Activated T-cell treated with anti-CD3 and anti-CD28 coated beads, Interleukin-2, amount 50 U/mL, for 72 hours (primary cell): ENCODE measurements around the gene TUSC1. TPM values are rescaled to one million over a fixed set of nuclear protein-coding genes. Genes with fewer than 3 reads are reported as not detected.
"Not testable (repeated sequence)": the region's sequence is repeated elsewhere in the genome, so short reads cannot be mapped to it uniquely, and the experiment has no call there.

ENCODE experiments used
- ATAC-seq, 2 donors: fragments of 150-1000 bp; cut with Tn5 transposase; replicated peaks in 1 of 2; 2 replicates each; pipeline ENCODE4 v1.10.0; 2021; ENCODE audit warnings: moderate library complexity in 2 of 2, mild to moderate bottlenecking in 1 of 2
- DNase-seq, 2 donors: peaks; one replicate each; pipeline ENCODE4 v3.0.0; 2021 to 2022; ENCODE audit warnings: mixed read lengths in 1 of 2
- H3K27ac Mint-ChIP-seq: one replicate; pipeline ENCODE4 v1.8.0; 2022; ENCODE audit warnings: mild to moderate bottlenecking, moderate library complexity, mixed read lengths
- H3K27me3 Mint-ChIP-seq: one replicate; pipeline ENCODE4 v1.8.0; 2022; ENCODE audit warnings: low read depth, mixed read lengths
- H3K36me3 Mint-ChIP-seq, 2 donors: one replicate each; pipeline ENCODE4 v1.8.0; 2022; ENCODE audit warnings: mixed read lengths in 2 of 2, mild to moderate bottlenecking in 1 of 2; ENCODE audit not compliant: insufficient read depth in 2 of 2
- H3K4me1 Mint-ChIP-seq: one replicate; pipeline ENCODE4 v1.8.0; 2022; ENCODE audit warnings: low read depth, mixed read lengths
- H3K4me3 Mint-ChIP-seq, 2 donors: one replicate each; pipeline ENCODE4 v1.8.0; 2022; ENCODE audit warnings: mild to moderate bottlenecking in 2 of 2, mixed read lengths in 2 of 2, moderate library complexity in 2 of 2
- H3K9me3 Mint-ChIP-seq, 2 donors: one replicate each; pipeline ENCODE4 v1.8.0; 2022; ENCODE audit warnings: mixed read lengths in 2 of 2
- total RNA-seq, 2 donors: library from RNA; stranded (reverse); gene quantifications; one replicate each; pipeline ENCODE4 v1.2.3, GENCODE V29; 2022

Gene TUSC1
- total RNA-seq, 2 donors from 2014 or later, result 0.25 to 0.79 TPM

DNA sequence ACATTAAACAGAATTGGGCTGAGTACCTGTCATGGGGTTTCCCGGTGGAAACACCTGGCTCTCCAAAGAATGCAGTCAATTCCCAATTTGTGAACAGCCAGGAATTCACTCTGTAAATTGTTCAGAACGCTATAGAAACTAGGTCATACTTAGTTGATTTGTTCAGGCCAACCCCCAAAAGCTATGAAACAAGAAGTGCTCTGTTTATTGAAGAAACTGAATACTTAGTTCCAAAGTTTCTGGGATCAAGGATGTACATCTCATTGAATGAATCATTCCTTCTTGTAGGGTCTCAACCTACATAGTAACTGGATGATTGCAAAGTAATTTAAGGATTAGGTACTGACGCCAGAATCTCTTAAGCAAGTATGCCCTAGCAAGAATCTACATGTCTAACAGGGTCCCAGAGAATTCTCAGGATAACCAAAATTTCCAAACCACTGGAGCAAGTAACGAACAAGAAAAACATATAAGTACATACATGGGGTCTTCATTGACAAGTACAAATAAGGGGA, 659 bp upstream of the TUSC1 start:
- peaks cover 4% of the 10 kb centered on the region for H3K4me1 Mint-ChIP-seq
- H3K27ac Mint-ChIP-seq, result no peak overlapping the region
- no peak for ATAC-seq
- H3K9me3 Mint-ChIP-seq, result peaks cover 2 to 11% of the 10 kb centered on the region in 2 donors
- H3K27me3 Mint-ChIP-seq, result peaks cover 7% of the 10 kb centered on the region
- no peak for DNase-seq
- peaks cover 0 to 1% of the 10 kb centered on the region in 2 donors for H3K36me3 Mint-ChIP-seq
- no peak overlapping the region for H3K4me3 Mint-ChIP-seq

DNA sequence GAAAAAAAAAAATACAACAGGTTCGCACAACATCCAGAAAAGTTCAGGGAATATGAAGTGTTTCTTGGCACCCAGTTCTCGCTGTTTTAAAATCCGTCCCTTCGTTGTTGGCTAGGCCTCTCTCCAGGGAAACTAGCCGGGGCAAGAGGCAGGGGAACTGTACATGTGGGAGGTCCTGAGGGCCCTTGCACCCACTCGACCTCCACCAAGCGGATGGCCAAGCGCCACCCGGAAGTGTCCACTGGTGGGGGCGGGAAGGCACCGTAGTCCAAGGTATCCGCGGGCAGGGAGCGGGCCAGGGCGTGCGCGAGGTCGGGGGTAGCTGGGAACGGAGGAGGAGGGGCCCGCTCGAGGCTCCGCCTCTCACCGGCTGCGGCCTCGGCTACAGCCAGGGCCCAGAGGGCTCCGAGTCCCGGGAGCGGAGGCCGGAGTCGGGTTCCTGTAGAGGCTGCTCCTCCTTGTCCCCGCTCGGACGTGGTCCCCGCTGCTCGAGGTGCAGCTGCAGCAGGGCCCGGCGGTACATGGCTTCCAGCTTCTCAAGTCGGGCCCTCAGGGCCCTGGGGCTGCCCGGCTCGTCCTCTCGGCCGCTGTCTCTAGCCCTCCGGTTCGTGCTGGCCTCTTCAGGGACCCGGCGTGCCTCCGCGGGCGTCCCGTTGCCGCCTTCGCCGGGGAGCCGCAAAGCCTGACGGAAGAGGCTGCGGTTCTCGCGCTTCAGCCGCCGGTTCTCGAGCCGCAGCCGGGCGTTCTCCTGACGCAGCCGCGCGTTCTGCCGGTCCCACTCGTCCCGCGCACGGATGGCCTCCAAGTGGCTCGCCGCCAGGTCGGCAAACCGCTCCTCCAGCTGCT, 720 bp downstream of the TUSC1 start:
- Mint-ChIP-seq H3K36me3 (peaks cover 0 to 1% of the 10 kb centered on the region in 2 donors), H3K4me1 (peaks cover 4% of the 10 kb centered on the region), H3K27ac (no peak overlapping the region), H3K4me3 (peak overlapping the region; percentile 30 to 48), H3K9me3 (peaks cover 0 to 7% of the 10 kb centered on the region in 2 donors), H3K27me3 (peaks cover 7% of the 10 kb centered on the region)
- ATAC-seq, result peak; percentile 49 to 66
- peak; percentile 0 to 18 for DNase-seq

DNA sequence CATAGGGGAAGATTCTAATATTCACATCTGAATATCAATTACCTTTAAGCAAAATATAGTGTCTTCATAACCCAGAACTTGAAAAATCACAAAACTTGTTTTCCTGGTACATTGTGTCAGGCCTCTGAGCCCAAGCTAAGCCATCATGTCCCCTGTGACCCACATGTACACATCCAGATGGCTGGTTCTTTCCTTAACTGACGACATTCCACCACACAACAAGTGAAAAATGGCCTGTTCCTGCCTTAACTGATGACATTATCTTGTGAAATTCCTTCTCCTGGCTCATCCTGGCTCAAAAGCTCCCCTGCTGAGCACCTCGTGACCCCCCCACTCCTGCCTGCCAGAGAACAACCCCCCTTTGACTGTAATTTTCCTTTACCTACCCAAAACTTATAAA, 2.4 kb downstream of the TUSC1 start:
- not testable (repeated sequence) for ATAC-seq, H3K27ac Mint-ChIP-seq, H3K36me3 Mint-ChIP-seq, H3K27me3 Mint-ChIP-seq, DNase-seq, H3K9me3 Mint-ChIP-seq, H3K4me3 Mint-ChIP-seq, H3K4me1 Mint-ChIP-seq

DNA sequence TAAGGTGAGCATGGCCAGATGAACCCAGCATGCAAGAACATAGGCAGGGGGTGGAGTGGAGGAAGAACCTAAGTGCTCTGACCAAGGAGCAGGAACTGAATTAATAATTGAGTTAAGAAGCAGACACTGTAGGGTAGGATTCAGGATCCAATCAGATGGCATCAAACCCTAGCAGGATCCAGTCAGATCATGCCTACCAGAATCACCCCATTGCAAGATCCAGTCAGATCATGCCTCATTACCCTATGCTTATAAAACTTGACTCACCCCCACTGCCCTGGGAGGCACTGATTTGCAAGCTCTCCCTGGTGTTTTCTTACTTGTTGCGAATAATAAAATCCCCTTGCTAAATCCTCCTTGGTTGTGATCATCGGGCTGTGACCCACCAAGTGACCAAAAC, 19.7 kb downstream of the TUSC1 start:
- H3K4me3 Mint-ChIP-seq, result no peak overlapping the region
- H3K9me3 Mint-ChIP-seq, result peaks cover 4 to 5% of the 10 kb centered on the region in 2 donors
- H3K36me3 Mint-ChIP-seq, result no peaks in the 10 kb centered on the region
- H3K27me3 Mint-ChIP-seq, result no peaks in the 10 kb centered on the region
- DNase-seq (no peak), ATAC-seq (no peak)
- no peak overlapping the region for H3K27ac Mint-ChIP-seq
- H3K4me1 Mint-ChIP-seq, result no peaks in the 10 kb centered on the region

DNA sequence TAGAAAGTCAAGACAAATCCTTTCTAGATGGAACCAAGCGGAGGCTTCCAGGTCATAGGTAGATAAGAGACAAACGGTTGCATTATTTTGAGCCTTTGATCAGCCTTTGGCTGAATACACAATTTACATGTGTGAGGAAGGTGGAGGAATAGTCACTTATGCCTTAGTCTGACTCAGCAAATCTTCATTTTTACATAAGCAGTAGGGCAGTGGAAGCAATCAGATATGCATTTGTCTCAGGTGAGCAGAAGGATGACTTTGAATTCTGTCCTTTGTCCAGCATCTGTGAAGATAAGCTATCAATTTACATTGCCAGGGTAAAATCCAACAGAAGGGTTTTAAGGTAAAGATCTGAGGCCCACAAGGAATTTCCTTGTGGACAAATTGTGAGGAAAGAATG, 23.8 kb downstream of the TUSC1 start:
- H3K27me3 Mint-ChIP-seq, result no peaks in the 10 kb centered on the region
- no peaks in the 10 kb centered on the region for H3K36me3 Mint-ChIP-seq
- peaks cover 3 to 5% of the 10 kb centered on the region in 2 donors for H3K9me3 Mint-ChIP-seq
- ATAC-seq (no peak), DNase-seq (no peak)
- no peak overlapping the region for H3K27ac Mint-ChIP-seq
- no peaks in the 10 kb centered on the region for H3K4me1 Mint-ChIP-seq
- H3K4me3 Mint-ChIP-seq, result no peak overlapping the region

DNA sequence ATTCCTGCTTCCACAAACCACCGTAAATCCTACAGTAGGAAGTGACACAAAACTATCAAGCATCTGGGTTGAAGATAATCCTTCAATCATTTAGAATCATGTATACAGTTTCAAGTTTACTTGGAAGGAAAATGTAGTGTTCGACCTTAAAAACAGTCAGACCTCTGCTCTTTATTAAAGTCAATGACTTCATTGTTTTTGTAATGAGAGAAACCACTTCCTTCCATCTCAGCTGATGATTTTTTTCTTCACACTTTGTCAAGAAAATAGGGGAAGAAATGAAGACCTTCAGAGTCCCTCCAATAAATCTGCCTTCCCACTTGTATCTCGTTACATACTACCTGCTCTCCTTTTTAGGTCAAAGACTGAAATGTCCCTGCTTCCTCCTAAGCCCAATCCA, 30.1 kb downstream of the TUSC1 start:
- no peak overlapping the region for H3K4me3 Mint-ChIP-seq
- H3K9me3 Mint-ChIP-seq, result peaks cover 4 to 11% of the 10 kb centered on the region in 2 donors
- H3K36me3 Mint-ChIP-seq, result peaks cover 0 to 2% of the 10 kb centered on the region in 2 donors
- no peaks in the 10 kb centered on the region for H3K4me1 Mint-ChIP-seq
- ATAC-seq (no peak), DNase-seq (no peak)
- no peak overlapping the region for H3K27ac Mint-ChIP-seq
- no peaks in the 10 kb centered on the region for H3K27me3 Mint-ChIP-seq

DNA sequence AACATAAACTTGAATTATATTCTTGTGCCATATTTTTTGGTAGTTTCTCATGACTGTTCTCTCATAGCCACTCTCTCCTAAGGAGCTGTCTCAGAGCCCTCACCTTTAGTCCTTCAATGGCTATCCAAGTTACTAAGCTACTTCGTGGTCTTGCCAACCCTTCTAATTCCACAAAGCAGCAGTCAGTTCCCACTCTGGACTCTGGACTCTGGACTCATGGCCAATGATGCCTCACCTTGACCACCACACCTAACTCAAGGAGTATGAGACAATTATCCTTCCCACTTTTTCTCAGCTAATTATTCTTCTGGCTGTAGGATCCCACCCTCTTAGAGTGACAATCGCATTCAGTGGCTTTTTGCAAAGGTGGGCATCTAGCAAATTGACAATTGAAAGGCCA, 42.2 kb downstream of the TUSC1 start:
- Mint-ChIP-seq H3K27me3 (no peaks in the 10 kb centered on the region), H3K9me3 (peaks cover 11% of the 10 kb centered on the region in 2 donors), H3K4me1 (no peaks in the 10 kb centered on the region), H3K4me3 (no peak overlapping the region), H3K36me3 (no peaks in the 10 kb centered on the region), H3K27ac (no peak overlapping the region)
- DNase-seq (no peak), ATAC-seq (no peak)

DNA sequence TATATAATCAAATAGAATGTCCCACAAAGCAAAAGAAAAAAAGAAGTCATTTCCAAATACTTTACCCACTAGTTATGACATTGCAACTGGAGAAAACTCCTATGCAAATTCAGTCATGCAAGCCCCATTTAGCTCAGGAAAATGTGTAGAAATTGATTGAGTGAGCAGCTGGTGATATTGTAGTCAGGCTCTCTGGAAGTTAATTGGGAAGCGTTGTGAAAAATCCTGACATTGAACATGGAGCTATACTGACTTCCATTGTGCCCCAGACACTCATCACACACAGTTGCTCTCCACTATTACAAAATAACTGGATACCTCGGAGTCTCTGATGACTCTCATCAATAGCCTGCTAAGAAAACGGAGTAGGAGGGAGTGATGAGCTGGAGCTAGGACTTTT, 49.0 kb downstream of the TUSC1 start:
- Mint-ChIP-seq H3K4me1 (no peaks in the 10 kb centered on the region), H3K27me3 (no peaks in the 10 kb centered on the region), H3K27ac (no peak overlapping the region), H3K9me3 (peaks cover 16 to 33% of the 10 kb centered on the region in 2 donors), H3K36me3 (no peaks in the 10 kb centered on the region), H3K4me3 (no peak overlapping the region)
- ATAC-seq (no peak), DNase-seq (no peak)
